Measurements from ENCODE around the gene ADAMTSL3. TPM values are rescaled to one million over a fixed set of nuclear protein-coding genes. Genes with fewer than 3 reads are reported as not detected.

ADAMTSL3 gene
- total and polyA plus RNA-seq, 4 donors, result 0.85 to 58.2 (median 7.9) TPM

DNA sequence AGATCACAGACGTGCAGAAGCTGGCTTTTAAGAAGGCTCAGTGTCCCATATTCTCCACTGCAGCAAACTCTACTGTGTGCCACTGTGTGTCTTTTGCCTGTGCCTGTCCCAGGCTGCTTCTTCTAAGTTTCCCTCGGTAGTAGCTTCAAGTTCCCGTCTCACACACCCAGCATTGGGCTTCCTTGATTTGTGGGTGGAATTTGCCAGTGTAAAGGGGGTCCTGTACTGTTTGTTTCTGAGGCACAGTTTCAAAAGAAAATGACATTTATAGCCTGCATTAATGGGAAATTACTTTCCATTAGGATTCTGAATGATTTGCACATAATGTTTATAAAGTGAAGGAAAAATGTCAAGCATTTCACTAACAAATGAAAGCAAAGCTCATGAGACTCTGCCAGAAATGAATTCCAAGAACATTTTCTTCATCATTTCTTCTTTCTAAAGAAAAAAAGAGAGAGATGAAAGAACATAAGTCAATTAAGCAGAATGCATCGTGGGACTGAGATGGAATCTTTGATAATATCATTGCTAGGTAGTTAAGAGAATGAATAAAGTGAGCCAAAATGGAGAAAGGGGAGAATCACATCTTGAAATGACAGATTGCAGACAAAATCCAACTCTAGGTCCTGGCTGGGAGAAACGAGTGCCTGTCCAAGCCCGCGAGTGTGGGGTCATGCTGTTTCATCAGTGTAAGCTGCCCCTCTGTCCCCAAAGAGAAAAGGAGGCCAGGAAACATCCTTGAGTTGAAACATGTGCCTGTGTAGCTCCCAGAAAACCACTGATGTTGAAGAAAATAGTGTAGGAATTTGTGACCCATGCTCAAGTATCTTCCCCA lies 48.6 kb upstream of the ADAMTSL3 start:
- H3K4me1 ChIP-seq (ENCODE audit: control insufficient read depth in 5 of 5, insufficient read depth in 5 of 5, low read length in 5 of 5), result peaks cover 0 to 34% (median 4%) of the 10 kb centered on the region in 5 donors
- no peak overlapping the region for H3K9ac ChIP-seq (ENCODE audit: insufficient read depth in 1 of 2, low read length in 2 of 2)
- H3K27ac ChIP-seq (ENCODE audit: low read depth in 1 of 2, low read length in 1 of 2), result peak overlapping the region in 1 of 2 donors; percentile 24
- H3K36me3 ChIP-seq (ENCODE audit: control insufficient read depth in 4 of 4, insufficient read depth in 4 of 4, low read length in 4 of 4), result no peaks in the 10 kb centered on the region
- ATAC-seq (ENCODE audit: insufficient read depth, low FRiP score), result no peak
- no peak overlapping the region for H3K4me3 ChIP-seq
- peak; percentile 84 to 96 (median 92) for DNase-seq
- no peaks in the 10 kb centered on the region for H3K27me3 ChIP-seq (ENCODE audit: control insufficient read depth in 3 of 3, insufficient read depth in 3 of 3, low read length in 2 of 3)
- TF ChIP-seq, protein P1, sequence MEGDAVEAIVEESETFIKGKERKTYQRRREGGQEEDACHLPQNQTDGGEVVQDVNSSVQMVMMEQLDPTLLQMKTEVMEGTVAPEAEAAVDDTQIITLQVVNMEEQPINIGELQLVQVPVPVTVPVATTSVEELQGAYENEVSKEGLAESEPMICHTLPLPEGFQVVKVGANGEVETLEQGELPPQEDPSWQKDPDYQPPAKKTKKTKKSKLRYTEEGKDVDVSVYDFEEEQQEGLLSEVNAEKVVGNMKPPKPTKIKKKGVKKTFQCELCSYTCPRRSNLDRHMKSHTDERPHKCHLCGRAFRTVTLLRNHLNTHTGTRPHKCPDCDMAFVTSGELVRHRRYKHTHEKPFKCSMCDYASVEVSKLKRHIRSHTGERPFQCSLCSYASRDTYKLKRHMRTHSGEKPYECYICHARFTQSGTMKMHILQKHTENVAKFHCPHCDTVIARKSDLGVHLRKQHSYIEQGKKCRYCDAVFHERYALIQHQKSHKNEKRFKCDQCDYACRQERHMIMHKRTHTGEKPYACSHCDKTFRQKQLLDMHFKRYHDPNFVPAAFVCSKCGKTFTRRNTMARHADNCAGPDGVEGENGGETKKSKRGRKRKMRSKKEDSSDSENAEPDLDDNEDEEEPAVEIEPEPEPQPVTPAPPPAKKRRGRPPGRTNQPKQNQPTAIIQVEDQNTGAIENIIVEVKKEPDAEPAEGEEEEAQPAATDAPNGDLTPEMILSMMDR (IDR thresholded peaks at IDR 0.05; ENCODE audit: control extremely low read depth, extremely low read depth), result no peak
- peaks cover 0 to 4% (median 1%) of the 10 kb centered on the region in 4 donors for H3K9me3 ChIP-seq (ENCODE audit: control insufficient read depth in 4 of 4, insufficient read depth in 3 of 4, low read length in 3 of 4)
- WGBS, 2 donors, result 58 to 71% methylated on average over 7 of the region's 7 CpGs

DNA sequence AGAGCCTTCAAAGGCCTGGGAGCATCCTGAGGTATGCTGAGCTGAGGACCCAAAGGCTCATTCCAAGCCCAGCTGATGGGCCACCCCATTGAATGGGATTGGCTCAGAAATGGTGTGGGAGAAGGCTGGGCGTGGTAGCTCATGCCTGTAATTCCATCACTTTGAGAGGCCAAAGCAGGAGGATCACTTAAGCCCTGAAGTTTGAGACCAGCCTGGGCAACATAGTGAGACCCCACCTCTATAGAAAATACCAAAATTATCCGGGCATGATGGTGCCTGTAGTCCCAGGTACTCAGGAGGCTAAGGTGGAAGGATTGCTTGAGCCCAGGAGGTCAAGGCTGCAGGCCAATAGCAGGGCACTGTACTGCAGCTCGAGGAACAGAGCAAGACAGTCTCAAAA lies 43.8 kb upstream of the ADAMTSL3 start:
- no peak overlapping the region for H3K27ac ChIP-seq (ENCODE audit: low read depth in 1 of 2, low read length in 1 of 2)

DNA sequence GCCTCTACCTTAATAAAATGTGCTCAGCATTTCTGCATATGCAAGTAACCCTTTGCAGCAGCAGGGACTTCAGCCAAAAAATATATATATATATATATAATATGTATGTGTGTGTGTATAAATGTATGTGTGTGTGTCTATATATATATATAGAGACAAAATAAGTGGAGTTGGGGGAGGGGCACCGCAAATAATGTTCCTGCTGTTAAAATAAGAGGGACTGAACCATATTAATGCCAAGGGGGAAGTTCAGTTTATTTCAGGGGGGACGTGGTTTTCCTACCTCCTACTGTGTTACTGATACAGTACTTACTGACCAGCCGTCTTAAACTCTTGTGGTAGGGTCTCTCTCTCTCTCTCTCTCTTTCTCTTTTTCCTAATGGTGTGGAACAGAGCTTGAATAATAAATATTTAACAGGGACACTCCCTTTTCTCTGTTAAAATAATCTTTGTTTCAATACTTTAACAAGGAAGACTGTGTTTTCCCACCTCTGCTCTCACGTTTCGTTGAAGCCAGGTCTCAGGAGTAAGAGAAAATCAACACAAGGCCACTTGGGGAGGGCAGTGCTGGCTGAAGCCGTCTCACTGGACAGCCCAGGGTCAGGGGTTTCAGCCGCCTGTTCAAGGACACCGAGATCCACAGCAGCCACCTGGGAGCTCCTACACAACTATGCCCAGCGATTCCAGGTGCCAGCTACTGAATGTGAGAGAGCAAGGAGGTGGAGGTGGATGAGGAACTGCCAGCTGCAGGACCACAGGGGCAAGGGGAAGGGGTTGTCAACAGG lies 42.8 kb upstream of the ADAMTSL3 start:
- Histone ChIP-seq H3K27me3 (ENCODE audit: control insufficient read depth in 3 of 3, insufficient read depth in 3 of 3, low read length in 2 of 3) (no peaks in the 10 kb centered on the region), H3K36me3 (ENCODE audit: control insufficient read depth in 4 of 4, insufficient read depth in 4 of 4, low read length in 4 of 4) (no peaks in the 10 kb centered on the region), H3K9ac (ENCODE audit: insufficient read depth in 1 of 2, low read length in 2 of 2) (no peak overlapping the region), H3K4me3 (no peak overlapping the region), H3K27ac (ENCODE audit: low read depth in 1 of 2, low read length in 1 of 2) (no peak overlapping the region), H3K4me1 (ENCODE audit: control insufficient read depth in 5 of 5, insufficient read depth in 5 of 5, low read length in 5 of 5) (peaks cover 0 to 22% (median 3%) of the 10 kb centered on the region in 5 donors), H3K9me3 (ENCODE audit: control insufficient read depth in 4 of 4, insufficient read depth in 3 of 4, low read length in 3 of 4) (no peaks in the 10 kb centered on the region)
- ATAC-seq (ENCODE audit: insufficient read depth, low FRiP score), result no peak
- TF ChIP-seq, protein P1 (IDR thresholded peaks at IDR 0.05; ENCODE audit: control extremely low read depth, extremely low read depth), result no peak
- 74 to 83% methylated on average over 9 of the region's 9 CpGs for WGBS, 2 donors
- DNase-seq, result peak in 2 of 3 donors; percentile 50 to 56

More for the DNA sequence above, 43.8 kb upstream of the ADAMTSL3 start:
- no peak for ATAC-seq (ENCODE audit: insufficient read depth, low FRiP score)
- 81 to 88% methylated on average over 3 of the region's 3 CpGs for WGBS, 2 donors
- H3K4me1 ChIP-seq (ENCODE audit: control insufficient read depth in 5 of 5, insufficient read depth in 5 of 5, low read length in 5 of 5), result peaks cover 0 to 30% (median 3%) of the 10 kb centered on the region in 5 donors
- no peak for DNase-seq
- no peak overlapping the region for H3K9ac ChIP-seq (ENCODE audit: insufficient read depth in 1 of 2, low read length in 2 of 2)
- H3K27me3 ChIP-seq (ENCODE audit: control insufficient read depth in 3 of 3, insufficient read depth in 3 of 3, low read length in 2 of 3), result no peaks in the 10 kb centered on the region
- H3K9me3 ChIP-seq (ENCODE audit: control insufficient read depth in 4 of 4, insufficient read depth in 3 of 4, low read length in 3 of 4), result no peaks in the 10 kb centered on the region
- no peaks in the 10 kb centered on the region for H3K36me3 ChIP-seq (ENCODE audit: control insufficient read depth in 4 of 4, insufficient read depth in 4 of 4, low read length in 4 of 4)
- H3K4me3 ChIP-seq, result no peak overlapping the region
- TF ChIP-seq, protein P1 (IDR thresholded peaks at IDR 0.05; ENCODE audit: control extremely low read depth, extremely low read depth), result no peak

Data from lung (tissue), 12 donors.